ENCODE results near the gene RFPL2.

- TF ChIP-seq POLR2AphosphoS5 (IDR thresholded peaks at IDR 0.05; ENCODE audit: borderline replicate concordance, low read depth, low read length) (no peak), EZH2 (IDR thresholded peaks at IDR 0.05) (no peak)
These were observed 21.6 kb upstream of the RFPL2 start for GRCh38 chr22:32226326-32227104.
